Mesothelial cell of epicardium (in vitro differentiated cells): ENCODE measurements around the gene MMP23B. TPM values are rescaled to one million over a fixed set of nuclear protein-coding genes. Genes with fewer than 3 reads are reported as not detected.
"Not testable (repeated sequence)": the region's sequence is repeated elsewhere in the genome, so short reads cannot be mapped to it uniquely, and the experiment has no call there.

ENCODE experiments used
- DNase-seq, 2 experiments: peaks; one replicate each; pipeline ENCODE4 v3.0.0; 2021; ENCODE audit warnings: low spot score in 2 of 2; ENCODE audit not compliant: unreplicated experiment in 2 of 2
- H3K27ac Mint-ChIP-seq: 2 replicates; pipeline ENCODE4 v1.8.0; 2021; ENCODE audit warnings: mixed read lengths
- H3K27me3 Mint-ChIP-seq: 2 replicates; pipeline ENCODE4 v1.8.0; 2021; ENCODE audit warnings: low read depth, mixed read lengths
- H3K36me3 Mint-ChIP-seq: 2 replicates; pipeline ENCODE4 v1.8.0; 2021; ENCODE audit warnings: mixed read lengths
- H3K4me1 Mint-ChIP-seq: 2 replicates; pipeline ENCODE4 v1.8.0; 2021; ENCODE audit warnings: mixed read lengths
- H3K4me3 Mint-ChIP-seq: 2 replicates; pipeline ENCODE4 v1.8.0; 2021; ENCODE audit warnings: mild to moderate bottlenecking, moderate library complexity, mixed read lengths
- H3K9me3 Mint-ChIP-seq: 2 replicates; pipeline ENCODE4 v1.8.0; 2021; ENCODE audit warnings: mixed read lengths
- total RNA-seq: library from RNA; stranded (reverse); gene quantifications from 3 replicates; pipeline ENCODE4 v1.2.1, GENCODE V29; 2021
- TF ChIP-seq, protein P1 (sequence below): fragments of 200-600 bp; sonication (generic); IDR thresholded peaks from one replicate; pipeline ENCODE4 v1.5.0; 2021; ENCODE audit warnings: antibody characterized with exemption; ENCODE audit not compliant: unreplicated experiment

MMP23B gene
- total RNA-seq, 1 donor from 2014 or later, result 63.8 TPM

DNA sequence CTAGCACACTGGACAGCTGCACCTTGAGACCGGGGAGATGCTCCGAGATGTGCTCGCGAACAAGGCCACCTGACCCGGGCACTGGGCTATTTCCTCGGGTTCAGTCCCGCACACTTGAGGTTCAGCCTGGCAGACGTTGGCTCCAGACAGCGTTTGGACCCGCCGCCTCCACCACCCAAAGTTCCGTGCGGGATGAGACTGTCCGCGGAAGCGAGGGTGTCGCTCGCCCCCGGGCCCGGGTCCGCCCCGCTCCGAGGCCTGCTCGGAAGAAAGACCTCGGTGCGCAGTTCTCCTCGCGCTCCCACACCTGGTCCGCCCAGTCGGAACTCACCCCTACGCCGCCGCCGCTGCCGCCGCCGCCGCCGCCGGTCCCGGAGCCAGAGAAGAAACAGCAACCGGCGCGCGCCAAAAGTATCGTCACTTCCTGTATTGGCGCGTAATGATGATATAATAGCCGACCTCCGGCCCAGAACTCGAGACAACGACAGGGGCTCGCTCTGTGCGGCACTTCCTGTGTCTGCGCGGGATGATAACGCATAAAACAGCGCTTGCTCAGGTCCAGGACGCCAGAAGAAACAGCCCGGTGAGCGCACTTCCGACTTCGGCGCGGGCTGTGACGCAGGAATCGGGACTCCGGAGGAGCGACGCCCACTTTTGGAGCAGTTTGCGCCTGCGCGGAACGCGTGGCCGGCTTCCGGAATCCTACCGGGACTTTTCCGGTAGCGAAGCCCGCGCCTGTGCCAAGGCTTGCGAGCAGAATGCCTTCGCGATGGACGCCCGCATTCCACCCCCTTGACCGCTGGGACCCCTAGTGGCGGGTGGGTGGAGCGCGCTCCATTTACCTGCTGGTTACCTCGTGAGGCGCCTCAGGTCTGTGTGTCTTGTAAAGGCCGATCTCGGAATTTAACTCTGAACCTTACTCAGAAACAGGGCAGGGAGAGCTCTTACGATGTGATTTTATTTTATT lies 26.9 kb downstream of the MMP23B start, which contains the start of gene CDK11B:
Gene CDK11B, minus strand, starts transcription at position 422 of the 967 bp plus-strand sequence. CDS start 1,519 bp downstream, outside the sequence.
- peak within 1 kb of the TSS; percentile 100 for H3K27ac Mint-ChIP-seq
- peak; percentile 82 to 92 for DNase-seq
- H3K9me3 Mint-ChIP-seq, H3K36me3 Mint-ChIP-seq, H3K4me1 Mint-ChIP-seq, H3K27me3 Mint-ChIP-seq: not testable (repeated sequence)
- TF ChIP-seq, protein P1, sequence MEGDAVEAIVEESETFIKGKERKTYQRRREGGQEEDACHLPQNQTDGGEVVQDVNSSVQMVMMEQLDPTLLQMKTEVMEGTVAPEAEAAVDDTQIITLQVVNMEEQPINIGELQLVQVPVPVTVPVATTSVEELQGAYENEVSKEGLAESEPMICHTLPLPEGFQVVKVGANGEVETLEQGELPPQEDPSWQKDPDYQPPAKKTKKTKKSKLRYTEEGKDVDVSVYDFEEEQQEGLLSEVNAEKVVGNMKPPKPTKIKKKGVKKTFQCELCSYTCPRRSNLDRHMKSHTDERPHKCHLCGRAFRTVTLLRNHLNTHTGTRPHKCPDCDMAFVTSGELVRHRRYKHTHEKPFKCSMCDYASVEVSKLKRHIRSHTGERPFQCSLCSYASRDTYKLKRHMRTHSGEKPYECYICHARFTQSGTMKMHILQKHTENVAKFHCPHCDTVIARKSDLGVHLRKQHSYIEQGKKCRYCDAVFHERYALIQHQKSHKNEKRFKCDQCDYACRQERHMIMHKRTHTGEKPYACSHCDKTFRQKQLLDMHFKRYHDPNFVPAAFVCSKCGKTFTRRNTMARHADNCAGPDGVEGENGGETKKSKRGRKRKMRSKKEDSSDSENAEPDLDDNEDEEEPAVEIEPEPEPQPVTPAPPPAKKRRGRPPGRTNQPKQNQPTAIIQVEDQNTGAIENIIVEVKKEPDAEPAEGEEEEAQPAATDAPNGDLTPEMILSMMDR, result peak; percentile 69
- H3K4me3 Mint-ChIP-seq, result peak within 1 kb of the TSS; percentile 94

DNA sequence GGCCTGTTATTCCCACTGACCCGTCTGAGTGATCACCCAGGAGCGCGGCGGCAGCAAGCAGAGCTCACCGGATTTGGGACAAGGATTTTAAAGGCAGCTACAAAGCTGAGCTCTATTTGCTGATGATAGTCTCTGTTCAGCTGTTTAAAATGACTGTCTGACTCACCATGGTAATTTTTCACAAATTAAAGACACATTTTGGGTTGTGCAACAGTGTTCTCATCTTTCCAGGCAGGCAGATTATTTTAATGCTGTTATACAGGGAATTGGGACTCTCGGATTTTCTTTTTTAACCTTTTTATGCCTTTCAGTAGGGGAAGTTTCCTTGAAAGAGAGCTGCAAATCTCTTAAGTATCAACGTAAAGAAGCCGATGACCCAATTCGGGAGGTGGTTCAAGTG lies 30.4 kb downstream of the MMP23B start:
- not testable (repeated sequence) for H3K4me3 Mint-ChIP-seq, H3K36me3 Mint-ChIP-seq, DNase-seq, H3K27me3 Mint-ChIP-seq, H3K27ac Mint-ChIP-seq, H3K4me1 Mint-ChIP-seq, H3K9me3 Mint-ChIP-seq

DNA sequence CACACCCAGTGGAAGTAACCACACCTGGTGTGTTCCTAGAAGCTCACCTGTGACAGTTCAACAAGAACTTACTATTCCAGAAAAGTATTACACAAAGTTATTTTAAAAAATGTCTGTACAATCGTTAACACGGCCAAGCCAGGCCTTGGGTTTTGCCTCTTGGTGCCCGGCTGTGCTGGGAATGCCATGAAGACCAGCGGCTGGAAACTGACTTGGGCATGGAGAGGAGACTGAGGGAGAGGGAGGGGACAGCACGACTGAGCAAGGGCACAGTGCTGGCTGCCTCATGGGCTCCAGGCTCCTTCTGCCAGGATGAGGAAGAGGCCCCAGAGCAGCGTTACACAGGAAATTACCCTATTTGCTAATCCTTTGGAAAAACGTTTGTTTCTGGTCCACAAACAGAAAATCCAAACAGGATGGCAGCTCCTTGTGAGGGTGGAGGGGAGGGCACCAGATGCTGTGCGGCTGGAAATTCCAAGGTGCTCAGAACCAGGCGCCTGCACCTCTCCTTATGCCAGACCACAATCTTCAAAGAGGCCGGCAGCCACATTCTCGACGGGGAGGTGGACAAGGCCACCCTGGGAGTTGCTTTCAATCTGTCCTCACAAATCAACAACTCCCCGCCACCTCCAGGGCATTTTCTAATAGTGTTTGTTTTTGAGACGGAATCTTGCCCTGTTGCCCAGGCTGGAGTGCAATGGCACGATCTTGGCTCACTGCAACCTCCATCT lies 31.0 kb downstream of the MMP23B start:
- H3K4me3 Mint-ChIP-seq, DNase-seq, H3K36me3 Mint-ChIP-seq, H3K9me3 Mint-ChIP-seq, H3K27ac Mint-ChIP-seq, H3K27me3 Mint-ChIP-seq, H3K4me1 Mint-ChIP-seq: not testable (repeated sequence)

DNA sequence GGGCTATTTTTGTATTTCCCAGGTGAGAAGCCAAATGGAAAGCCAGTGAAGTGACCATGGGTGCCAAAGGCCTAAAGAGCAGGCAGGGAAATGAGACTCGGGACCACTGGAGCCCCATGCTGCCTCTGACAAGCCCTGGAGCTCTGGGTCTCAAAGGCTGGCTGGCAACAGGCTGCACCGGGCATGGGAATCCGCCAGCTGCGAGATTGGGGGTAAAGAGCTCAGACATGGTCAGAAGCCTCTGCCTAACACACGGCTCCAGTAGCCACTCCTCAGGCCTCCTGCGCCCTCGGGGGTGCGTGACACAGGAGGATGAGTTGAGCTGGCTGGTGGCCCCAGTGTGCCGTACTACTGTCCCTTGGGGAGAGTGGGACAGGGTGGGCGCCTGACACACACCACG lies 32.3 kb downstream of the MMP23B start:
- not testable (repeated sequence) for H3K4me1 Mint-ChIP-seq, H3K27ac Mint-ChIP-seq, H3K36me3 Mint-ChIP-seq, H3K4me3 Mint-ChIP-seq, DNase-seq, H3K9me3 Mint-ChIP-seq, H3K27me3 Mint-ChIP-seq

DNA sequence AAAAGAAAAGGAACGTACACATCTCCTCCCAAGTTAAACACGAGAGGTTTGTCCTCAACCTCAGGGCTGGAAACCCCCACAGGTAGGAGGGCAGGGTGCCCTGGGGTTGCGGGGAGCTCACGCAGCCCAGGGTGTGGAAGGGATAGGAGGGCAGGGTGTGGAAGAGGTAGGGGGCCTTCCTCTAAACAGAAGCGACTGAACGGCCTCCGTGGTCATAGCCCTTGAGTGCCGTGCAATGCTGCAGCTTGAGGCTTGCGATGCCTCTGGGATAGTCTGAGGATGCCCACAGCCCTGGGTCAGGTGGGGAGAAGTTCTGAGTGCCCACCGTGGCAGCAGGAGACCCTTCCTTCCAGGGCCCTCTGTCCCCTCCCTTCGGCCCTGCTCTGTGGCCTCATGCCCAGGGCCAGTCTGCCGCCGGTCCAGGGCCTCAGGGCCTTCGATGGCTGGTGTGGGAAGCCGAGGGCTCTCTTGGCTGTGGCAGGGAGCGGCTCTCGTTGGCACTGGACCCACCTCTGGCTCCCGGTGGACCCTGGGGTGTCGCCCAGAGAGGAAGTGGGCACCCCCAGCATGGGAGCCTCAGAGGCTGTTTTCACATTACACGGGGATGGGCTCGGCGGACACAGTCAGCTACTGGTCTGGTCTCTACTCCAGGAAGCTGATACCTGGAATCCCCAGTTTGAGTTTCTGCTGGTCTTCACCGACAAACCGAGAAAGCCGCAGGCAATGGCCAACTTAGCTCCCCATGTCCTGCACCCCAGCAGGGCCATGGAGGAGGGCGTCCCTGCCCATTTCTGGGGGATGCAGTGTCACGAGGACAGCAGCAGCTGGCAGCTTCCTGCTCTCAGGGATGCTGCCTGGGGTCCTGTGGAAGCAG lies 33.2 kb downstream of the MMP23B start:
- Mint-ChIP-seq H3K27me3 (no peaks in the 10 kb centered on the region), H3K4me1 (no peaks in the 10 kb centered on the region), H3K27ac (no peak overlapping the region), H3K9me3 (no peaks in the 10 kb centered on the region), H3K4me3 (no peak overlapping the region), H3K36me3 (peaks cover 7% of the 10 kb centered on the region)
- DNase-seq, result no peak
- TF ChIP-seq, protein P1, result no peak

DNA sequence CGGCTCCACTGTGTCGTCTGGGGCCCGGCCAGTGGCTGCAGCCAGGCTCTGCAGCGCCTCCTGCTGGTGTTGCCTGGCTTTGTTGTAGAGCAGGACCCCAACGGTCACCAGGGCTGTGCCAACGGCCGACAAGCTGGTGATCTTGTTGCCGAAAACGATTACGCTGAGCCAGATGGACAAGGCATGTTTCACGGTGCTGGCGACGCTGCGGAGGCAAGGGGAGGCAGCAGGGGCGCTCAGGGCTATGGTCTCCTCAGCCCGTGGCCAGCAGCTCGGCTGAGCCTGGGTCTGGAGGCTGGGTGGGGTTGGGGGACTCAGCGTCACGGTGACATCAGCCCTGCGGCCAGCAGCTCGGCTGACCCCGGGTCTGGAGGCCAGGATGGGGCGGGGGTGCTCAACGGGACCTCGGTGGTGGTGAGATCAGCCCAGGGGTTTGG lies 33.9 kb downstream of the MMP23B start:
- Mint-ChIP-seq H3K9me3 (no peaks in the 10 kb centered on the region), H3K27ac (no peak overlapping the region), H3K36me3 (peaks cover 7% of the 10 kb centered on the region), H3K4me3 (no peak overlapping the region), H3K27me3 (no peaks in the 10 kb centered on the region), H3K4me1 (no peaks in the 10 kb centered on the region)
- TF ChIP-seq, protein P1, result peak; percentile 27
- DNase-seq, result no peak
